ENCODE measurements around the gene RAB7A.

- TF ChIP-seq, protein P1, sequence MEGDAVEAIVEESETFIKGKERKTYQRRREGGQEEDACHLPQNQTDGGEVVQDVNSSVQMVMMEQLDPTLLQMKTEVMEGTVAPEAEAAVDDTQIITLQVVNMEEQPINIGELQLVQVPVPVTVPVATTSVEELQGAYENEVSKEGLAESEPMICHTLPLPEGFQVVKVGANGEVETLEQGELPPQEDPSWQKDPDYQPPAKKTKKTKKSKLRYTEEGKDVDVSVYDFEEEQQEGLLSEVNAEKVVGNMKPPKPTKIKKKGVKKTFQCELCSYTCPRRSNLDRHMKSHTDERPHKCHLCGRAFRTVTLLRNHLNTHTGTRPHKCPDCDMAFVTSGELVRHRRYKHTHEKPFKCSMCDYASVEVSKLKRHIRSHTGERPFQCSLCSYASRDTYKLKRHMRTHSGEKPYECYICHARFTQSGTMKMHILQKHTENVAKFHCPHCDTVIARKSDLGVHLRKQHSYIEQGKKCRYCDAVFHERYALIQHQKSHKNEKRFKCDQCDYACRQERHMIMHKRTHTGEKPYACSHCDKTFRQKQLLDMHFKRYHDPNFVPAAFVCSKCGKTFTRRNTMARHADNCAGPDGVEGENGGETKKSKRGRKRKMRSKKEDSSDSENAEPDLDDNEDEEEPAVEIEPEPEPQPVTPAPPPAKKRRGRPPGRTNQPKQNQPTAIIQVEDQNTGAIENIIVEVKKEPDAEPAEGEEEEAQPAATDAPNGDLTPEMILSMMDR (IDR thresholded peaks at IDR 0.05), result no peak
- TF ChIP-seq EZH2 (IDR thresholded peaks at IDR 0.05), result no peak
Observed at GRCh38 chr3:128805772-128806171, 79.8 kb downstream of the RAB7A start.
